GM23248 (cell line): Measurements from ENCODE around the gene GNE.

ENCODE experiments used
- EZH2 ChIP-seq: fragments of 200-600 bp; sonication (generic); IDR thresholded peaks from 2 replicates; pipeline ENCODE4 v1.6.1; 2018; ENCODE audit warnings: antibody characterized with exemption, mild to moderate bottlenecking; ENCODE audit not compliant: insufficient read depth, poor library complexity, severe bottlenecking
- EZH2phosphoT487 ChIP-seq: fragments of 200-600 bp; sonication (generic); IDR thresholded peaks from 2 replicates; pipeline ENCODE4 v1.6.1; 2018; ENCODE audit warnings: antibody characterized with exemption, moderate library complexity, mild to moderate bottlenecking, low read depth; ENCODE audit not compliant: insufficient read depth

GRCh38 chr9:36245906-36246305 is 12.3 kb downstream of the GNE start:
- no peak for TF ChIP-seq EZH2
- TF ChIP-seq EZH2phosphoT487: no peak
